RCC 7860 (cell line): ENCODE data around the gene MRTFB.
"Not testable (repeated sequence)": the region's sequence is repeated elsewhere in the genome, so short reads cannot be mapped to it uniquely, and the experiment has no call there.

ENCODE experiments used
- DNase-seq: peaks from one replicate; pipeline ENCODE4 v3.0.0-alpha.2; 2015; ENCODE audit warnings: low spot score
- FAIRE-seq: peaks from 2 replicates; lab custom pipeline; 2012; peaks lifted over from hg19 to GRCh38; lab: Jason Lieb, UNC

MRTFB gene

GRCh38 chr16:14102925-14103720 is 32.0 kb downstream of the MRTFB start:
- DNase-seq (no peak), FAIRE-seq (no peak)

- DNase-seq: no peak
- no peak for FAIRE-seq
These were observed 32.9 kb downstream of the MRTFB start for GRCh38 chr16:14104066-14104465.

GRCh38 chr16:14105760-14106375 is 34.7 kb downstream of the MRTFB start:
- DNase-seq (no peak), FAIRE-seq (no peak)

- no peak for DNase-seq
- no peak for FAIRE-seq
These were observed 35.3 kb downstream of the MRTFB start for GRCh38 chr16:14106457-14106856.

- FAIRE-seq (no peak), DNase-seq (no peak)
These were observed 35.8 kb downstream of the MRTFB start for GRCh38 chr16:14106961-14107360.

- no peak for FAIRE-seq
- DNase-seq: no peak
These were observed 38.1 kb downstream of the MRTFB start for GRCh38 chr16:14109077-14109775.

- DNase-seq (no peak), FAIRE-seq (no peak)
These were observed 38.9 kb downstream of the MRTFB start for GRCh38 chr16:14109782-14110727.

- no peak for FAIRE-seq
These were observed 39.7 kb downstream of the MRTFB start for GRCh38 chr16:14110728-14111251.

GRCh38 chr16:14111713-14112538 is 40.8 kb downstream of the MRTFB start:
- no peak for DNase-seq
- FAIRE-seq: no peak

More at GRCh38 chr16:14110728-14111251, 39.7 kb downstream of the MRTFB start:
- no peak for DNase-seq

GRCh38 chr16:14112539-14112856 is 41.4 kb downstream of the MRTFB start:
- FAIRE-seq (no peak), DNase-seq (no peak)

GRCh38 chr16:14113344-14113743 is 42.2 kb downstream of the MRTFB start:
- no peak for DNase-seq
- FAIRE-seq: no peak

- DNase-seq (no peak), FAIRE-seq (no peak)
These were observed 45.9 kb downstream of the MRTFB start for GRCh38 chr16:14117051-14117450.

GRCh38 chr16:14119799-14120198 is 48.7 kb downstream of the MRTFB start:
- DNase-seq (no peak), FAIRE-seq (no peak)

GRCh38 chr16:14120335-14120734 is 49.2 kb downstream of the MRTFB start:
- DNase-seq: no peak
- FAIRE-seq: no peak

GRCh38 chr16:14121142-14121541 is 50.0 kb downstream of the MRTFB start:
- DNase-seq (no peak), FAIRE-seq (no peak)

- DNase-seq (no peak), FAIRE-seq (no peak)
These were observed 50.8 kb downstream of the MRTFB start for GRCh38 chr16:14121872-14122271.

- FAIRE-seq, DNase-seq: not testable (repeated sequence)
These were observed 51.3 kb downstream of the MRTFB start for GRCh38 chr16:14122430-14122829.

- no peak for DNase-seq
- no peak for FAIRE-seq
These were observed 54.0 kb downstream of the MRTFB start for GRCh38 chr16:14125000-14125681.

- DNase-seq (no peak), FAIRE-seq (no peak)
These were observed 54.6 kb downstream of the MRTFB start for GRCh38 chr16:14125708-14126107.
